ELF-1 (cell line): ENCODE measurements around the gene CSTA.

Experiments used
- DNase-seq: peaks from one replicate; pipeline ENCODE4 v3.0.0-alpha.2; 2016; ENCODE audit warnings: low read depth, low spot score

The CSTA gene

GRCh38 chr3:122382888-122383666 lies 58.0 kb downstream of the CSTA start, which contains the start of gene MIX23:
Gene MIX23 (minus strand): TSS chr3:122383231. CDS start chr3:122383224, 7 bp downstream.
- peak; percentile 93 for DNase-seq

GRCh38 chr3:122383771-122384697 lies 59.0 kb downstream of the CSTA start, which contains the start of gene FAM162A:
Gene FAM162A (plus strand): TSS chr3:122384182. CDS start chr3:122384266, 84 bp downstream.
- peak; percentile 96 for DNase-seq

GRCh38 chr3:122387709-122388108 lies 62.7 kb downstream of the CSTA start:
- no peak for DNase-seq

GRCh38 chr3:122389197-122389596 lies 64.1 kb downstream of the CSTA start:
- DNase-seq, result no peak

- DNase-seq, result no peak
Measured at GRCh38 chr3:122389892-122390291, 64.8 kb downstream of the CSTA start.

GRCh38 chr3:122390665-122391064 lies 65.6 kb downstream of the CSTA start:
- no peak for DNase-seq
